GM12878 (cell line): Measurements from ENCODE around the gene KLHL22. TPM values are rescaled to one million over a fixed set of nuclear protein-coding genes. Genes with fewer than 3 reads are reported as not detected.

ENCODE experiments used
- ATAC-seq: fragments of 200-7000 bp; cut with Tn5 transposase; 3 replicates; pipeline ENCODE4 v1.9.1; 2020; ENCODE audit warnings: mild to moderate bottlenecking, moderate library complexity
- BruUV-seq: library from RNA; stranded (reverse); fragments of 400-500 nt; replicated peaks from 2 replicates; lab custom pipeline; 2021; lab: Mats Ljungman, UMichigan
- CTCF ChIA-PET: fragments of 300-600 bp; sonication (Branson Sonifier 250); formaldehyde crosslinking; extraction: SDS; loops from one replicate; lab custom pipeline; 2021; ENCODE audit warnings: inconsistent platforms; lab: Yijun Ruan, JAX
- POLR2A ChIA-PET: fragments of 350-600 bp; formaldehyde crosslinking; extraction: SDS; loops from one replicate; lab custom pipeline; 2021; ENCODE audit warnings: inconsistent platforms; lab: Charles Lee
- RAD21 ChIA-PET: fragments of 300-600 bp; sonication (Branson Sonifier 250); formaldehyde crosslinking; loops from one replicate; lab custom pipeline; 2023; ENCODE audit warnings: antibody characterized with exemption; ENCODE audit not compliant: unreplicated experiment; lab: Charles Lee
- SMC1A ChIA-PET: fragments of 300-600 bp; sonication (Branson Sonifier 250); formaldehyde crosslinking; loops from one replicate; lab custom pipeline; 2023; ENCODE audit not compliant: unreplicated experiment, uncharacterized antibody; lab: Charles Lee
- DNase-seq: peaks from one replicate; pipeline ENCODE4 v3.0.0-alpha.2; 2011; ENCODE audit warnings: low read depth, low spot score
- FAIRE-seq: peaks from 3 replicates; lab custom pipeline; 2011; peaks lifted over from hg19 to GRCh38; lab: Jason Lieb, UNC
- H2AFZ ChIP-seq: 2 replicates; pipeline ENCODE4 v1.6.0; 2011; ENCODE audit warnings: low read depth, low read length, control low read depth; ENCODE audit not compliant: control insufficient read depth
- H3K27ac ChIP-seq: 2 replicates; pipeline ENCODE4 v1.5.1; 2011; ENCODE audit warnings: control low read depth; ENCODE audit not compliant: control insufficient read depth, insufficient read depth
- H3K27me3 ChIP-seq, 2 experiments: replicated peaks in 1 of 2; 2 replicates each; pipeline versions ENCODE4 v1.6.0 to v1.6.1; 2011; ENCODE audit warnings: low read length in 1 of 2; ENCODE audit not compliant: control insufficient read depth in 2 of 2, insufficient read depth in 2 of 2
- H3K36me3 ChIP-seq, 2 experiments: 2 replicates each; pipeline ENCODE4 v1.5.1; 2011; ENCODE audit warnings: low read length in 1 of 2; ENCODE audit not compliant: control insufficient read depth in 2 of 2, insufficient read depth in 2 of 2
- H3K4me1 ChIP-seq: 2 replicates; pipeline ENCODE4 v1.6.1; 2011; ENCODE audit warnings: mild to moderate bottlenecking, low read length, moderate library complexity, mixed read lengths; ENCODE audit not compliant: control insufficient read depth, insufficient read depth
- H3K4me2 ChIP-seq: 2 replicates; pipeline ENCODE4 v1.6.0; 2011; ENCODE audit warnings: control low read depth; ENCODE audit not compliant: control insufficient read depth, insufficient read depth
- H3K4me3 ChIP-seq: fragments of 200-600 bp; sonication (generic); 2 replicates; pipeline ENCODE4 v1.5.1; 2016
- H3K79me2 ChIP-seq: 2 replicates; pipeline ENCODE4 v1.6.0; 2011; ENCODE audit warnings: low read length; ENCODE audit not compliant: control insufficient read depth, insufficient read depth
- H3K9ac ChIP-seq: 2 replicates; pipeline ENCODE4 v1.8.0; 2011; ENCODE audit warnings: low read length, control low read depth, mixed read lengths; ENCODE audit not compliant: control insufficient read depth, insufficient read depth
- H3K9me3 ChIP-seq: replicated peaks from 3 replicates; pipeline ENCODE4 v1.5.1; 2011; ENCODE audit warnings: mild to moderate bottlenecking, low read length; ENCODE audit not compliant: control insufficient read depth, insufficient read depth
- H4K20me1 ChIP-seq: 2 replicates; pipeline ENCODE4 v1.6.0; 2011; ENCODE audit not compliant: control insufficient read depth, insufficient read depth
- BCL11A ChIP-seq: IDR thresholded peaks from 2 replicates; pipeline ENCODE4 v1.6.1; 2011; ENCODE audit warnings: low read depth, low read length
- CREB1 ChIP-seq: IDR thresholded peaks from 2 replicates; pipeline ENCODE4 v1.6.1; 2012; ENCODE audit warnings: low read depth, mild to moderate bottlenecking, inconsistent platforms
- CREM ChIP-seq: IDR thresholded peaks from 2 replicates; pipeline ENCODE4 v1.6.1; 2014; ENCODE audit warnings: antibody characterized with exemption, low read depth
- ETV6 ChIP-seq, 2 experiments: fragments of 450-650 bp in 1 of 2; IDR thresholded peaks in 1 of 2; conservative IDR thresholded peaks in 1 of 2; 2 replicates each; pipeline ENCODE4 v1.6.1; 2014; ENCODE audit warnings: antibody characterized with exemption in 1 of 2, borderline replicate concordance in 1 of 2, low read depth in 1 of 2, mild to moderate bottlenecking in 1 of 2, moderate library complexity in 1 of 2
- GABPA ChIP-seq: IDR thresholded peaks from 2 replicates; pipeline ENCODE4 v1.6.1; 2014; ENCODE audit warnings: antibody characterized with exemption, low read depth, mild to moderate bottlenecking, inconsistent platforms
- JUND ChIP-seq: IDR thresholded peaks from 2 replicates; pipeline ENCODE4 v1.6.1; 2012; ENCODE audit warnings: low read depth, mild to moderate bottlenecking, low read length, improper control_type of control experiment, moderate library complexity
- POU2F2 ChIP-seq: IDR thresholded peaks from 3 replicates; pipeline ENCODE4 v1.6.1; 2011; ENCODE audit warnings: low read depth, mild to moderate bottlenecking, low read length, borderline replicate concordance
- SMAD5 ChIP-seq: IDR thresholded peaks from 2 replicates; pipeline ENCODE4 v1.6.1; 2016; ENCODE audit warnings: antibody characterized with exemption, low read depth
- SREBF2 ChIP-seq: IDR thresholded peaks from 2 replicates; pipeline ENCODE4 v1.6.1; 2012; ENCODE audit warnings: mild to moderate bottlenecking, low read length
- STAT3 ChIP-seq: IDR thresholded peaks from 2 replicates; pipeline ENCODE4 v1.6.1; 2011; ENCODE audit warnings: low read depth, low read length, improper control_type of control experiment
- TBL1XR1 ChIP-seq: IDR thresholded peaks from 2 replicates; pipeline ENCODE4 v1.6.1; 2012; ENCODE audit warnings: low read depth, low read length, improper control_type of control experiment
- YY1 ChIP-seq: IDR thresholded peaks from 2 replicates; pipeline ENCODE4 v1.6.1; 2011; ENCODE audit warnings: low read depth, mild to moderate bottlenecking, low read length
- ZNF217 ChIP-seq: fragments of 450-650 bp; IDR thresholded peaks from 2 replicates; pipeline ENCODE4 v1.6.1; 2017; ENCODE audit warnings: antibody characterized with exemption, mild to moderate bottlenecking
- ZNF24 ChIP-seq: fragments of 450-650 bp; IDR thresholded peaks from 2 replicates; pipeline ENCODE4 v1.6.1; 2017; ENCODE audit warnings: antibody characterized with exemption, mild to moderate bottlenecking
- WGBS: methylation state at CpG from one replicate; pipeline ENCODE4 v1.1.6; 2016; ENCODE audit warnings: low lambda C conversion rate; ENCODE audit not compliant: insufficient replicate concordance, insufficient coverage; ENCODE audit errors: missing lambda C conversion rate; 5-methylcytosine and 5-hydroxymethylcytosine counted together
- in situ Hi-C: fragments of 300-500 bp; cut with MboI; formaldehyde crosslinking; loops from 9 replicates; pipeline ENCODE4 v1.14.3; 2018; ENCODE audit warnings: mixed read lengths
- intact Hi-C: fragments of 100-400 bp; cut with micrococcal nuclease; formaldehyde crosslinking; loops from one replicate; pipeline ENCODE4 v1.14.2; 2022; ENCODE audit not compliant: unreplicated experiment
- polyA plus RNA-seq, 11 experiments: library from polyadenylated mRNA; depleted of rRNA in 4 of 11; unstranded in 6 of 11; stranded (reverse) in 5 of 11; fragments of >200 nt; fragmentation: Nextera tagmentation in 4 of 11; fragmentation: Illumina TruSeq in 1 of 11; extraction: Ambion mirVana in 4 of 11; extraction: Trizol in 1 of 11; gene quantifications; 1 replicate in 1 of 11; 2 replicates in 10 of 11; pipeline versions ENCODE4 v1.2.1 to v1.2.3, GENCODE V29; 2011 to 2016; ENCODE audit warnings: inconsistent platforms in 2 of 11, missing spikeins in 2 of 11, low read depth in 1 of 11
- total RNA-seq, 4 experiments: library from RNA; depleted of rRNA in 3 of 4; stranded (reverse); fragments of >200 nt in 3 of 4; fragmentation: Illumina TruSeq in 1 of 4; extraction: Trizol in 1 of 4; gene quantifications; 2 replicates each; pipeline versions ENCODE4 v1.2.1 to v1.2.3, GENCODE V29; 2013 to 2021
- TF ChIP-seq, protein P1 (sequence below): IDR thresholded peaks from 2 replicates; pipeline ENCODE4 v1.6.1; 2012; ENCODE audit warnings: low read depth, low read length, improper control_type of control experiment
- TF ChIP-seq, protein P2 (sequence below), 3 experiments: IDR thresholded peaks in 2 of 3; conservative IDR thresholded peaks in 1 of 3; 2 replicates each; pipeline ENCODE4 v1.5.1; 2011; ENCODE audit warnings: low read depth in 3 of 3, low read length in 3 of 3, mild to moderate bottlenecking in 3 of 3, control low read depth in 2 of 3, moderate library complexity in 2 of 3, inconsistent platforms in 1 of 3, mixed read lengths in 1 of 3; ENCODE audit not compliant: control insufficient read depth in 2 of 3, insufficient read depth in 1 of 3; ENCODE audit errors: extremely low read depth in 1 of 3

Gene KLHL22
- total and polyA plus RNA-seq, 10 of the 15 experiments (the other 5 are each of a cell fraction or from before 2014, with no cell fraction given) = 0.06 to 22.1 (median 14.2) TPM

DNA sequence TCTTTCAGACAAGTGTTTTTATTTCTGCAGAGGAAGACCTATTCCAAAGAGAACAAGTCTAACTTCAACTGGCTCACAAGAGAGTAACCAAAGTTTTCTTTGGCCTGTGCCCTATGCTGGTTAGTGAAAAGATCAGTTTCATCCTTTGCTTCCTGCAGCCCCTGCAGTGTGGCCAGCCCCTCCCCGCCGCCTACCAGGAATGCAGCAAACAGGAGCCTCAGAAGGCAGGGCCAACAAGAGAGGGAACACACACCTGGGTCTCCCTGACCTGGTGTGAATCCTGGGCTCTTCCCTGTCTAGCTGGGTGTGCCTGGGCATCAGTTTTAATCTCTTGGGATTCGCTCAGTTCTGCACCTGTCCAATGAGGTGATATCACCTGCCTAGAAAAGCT, 36.4 kb downstream of the KLHL22 start:
- Histone ChIP-seq H3K9ac (no peak overlapping the region), H3K4me2 (no peak overlapping the region), H3K27ac (no peak overlapping the region), H3K36me3 (peaks cover 2 to 10% of the 10 kb centered on the region in 2 experiments; a peak in 3 of 4 replicates), H2AFZ (no peak overlapping the region), H4K20me1 (no peaks in the 10 kb centered on the region), H3K4me3 (no peak overlapping the region)
- ChIA-PET SMC1A (no interaction called here), POLR2A (no interaction called here)
- BruUV-seq = no TSS peak
- DNase-seq = no peak
- no peak for ATAC-seq
- no peak for FAIRE-seq
- WGBS = 98% methylated on average over 3 of the region's 3 CpGs
- TF ChIP-seq STAT3 (no peak), SMAD5 (no peak), CREM (no peak), TBL1XR1 (no peak), SREBF2 (no peak), BCL11A (no peak), JUND (no peak)
- TF ChIP-seq, all 136 proteins: peak for 0
- intact Hi-C loops (loop anchor here (5.0 kb wide), 1 partner anchor 302 kb away; no protein-coding TSS in a partner anchor), in situ Hi-C loops (loop anchor here (5.0 kb wide), 1 partner anchor 37 kb away; no protein-coding TSS in a partner anchor)
- ChIA-PET CTCF (interaction anchor here (1.3 kb wide), 1 partner anchor 41 kb away, joined by 4 read pairs; no protein-coding TSS in a partner anchor), RAD21 (interaction anchor here (0.6 kb wide), 1 partner anchor 41 kb away, joined by 3 read pairs; no protein-coding TSS in a partner anchor)
- H3K9me3 ChIP-seq = no peaks in the 10 kb centered on the region
- peaks cover 21% of the 10 kb centered on the region for H3K4me1 ChIP-seq
- no peaks in the 10 kb centered on the region for H3K79me2 ChIP-seq
- no peaks in the 10 kb centered on the region for H3K27me3 ChIP-seq

DNA sequence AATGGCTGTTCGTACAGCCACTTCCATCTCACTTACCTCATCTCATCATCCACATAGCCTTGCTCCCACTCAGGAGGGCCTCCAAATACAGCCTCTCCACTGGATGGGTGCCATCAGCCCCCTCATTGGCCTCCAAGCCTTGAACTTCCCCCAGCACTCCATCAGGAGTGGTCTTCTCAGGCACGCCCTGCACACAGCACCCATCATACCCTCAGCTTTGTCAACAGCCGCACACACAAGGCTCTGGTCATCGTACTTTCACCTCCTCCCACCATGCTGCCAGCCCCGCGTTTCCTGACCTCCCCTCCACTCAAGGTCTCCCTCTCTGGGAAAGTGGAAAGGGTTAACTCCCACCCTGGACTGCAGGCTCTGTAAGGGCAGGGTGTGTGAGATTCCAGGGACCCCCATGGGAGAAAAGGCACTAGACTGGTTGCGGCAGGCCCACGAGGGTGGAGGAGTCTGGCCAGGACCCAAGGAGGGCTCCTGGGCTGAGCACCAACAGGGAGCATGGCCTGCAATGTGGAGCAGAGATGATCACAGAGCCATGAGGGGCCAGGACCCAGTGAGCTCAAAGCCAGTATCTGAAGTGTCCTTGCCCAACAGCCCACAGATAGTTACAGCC, 37.0 kb downstream of the KLHL22 start:
- Histone ChIP-seq H3K4me3 (no peak overlapping the region), H3K9me3 (no peaks in the 10 kb centered on the region), H2AFZ (no peak overlapping the region), H3K36me3 (peaks cover 0 to 10% of the 10 kb centered on the region in 2 experiments; a peak in 1 of 4 replicates), H3K27ac (no peak overlapping the region), H3K27me3 (no peaks in the 10 kb centered on the region), H3K79me2 (no peaks in the 10 kb centered on the region), H3K4me2 (no peak overlapping the region), H3K9ac (no peak overlapping the region), H4K20me1 (no peaks in the 10 kb centered on the region), H3K4me1 (peaks cover 16% of the 10 kb centered on the region)
- no peak for ATAC-seq
- ChIA-PET RAD21 (no interaction called here), POLR2A (interaction anchor here (0.7 kb wide), 1 partner anchor 511 kb away, joined by 3 read pairs; no protein-coding TSS in a partner anchor), SMC1A (no interaction called here), CTCF (interaction anchor here (1.3 kb wide), 1 partner anchor 41 kb away, joined by 4 read pairs; no protein-coding TSS in a partner anchor)
- in situ Hi-C loops (loop anchor here (5.0 kb wide), 1 partner anchor 36 kb away; no protein-coding TSS in a partner anchor), intact Hi-C loops (loop anchor here (5.0 kb wide), 1 partner anchor 301 kb away; no protein-coding TSS in a partner anchor)
- no peak for DNase-seq
- FAIRE-seq = no peak
- BruUV-seq = no TSS peak
- 98% methylated on average over 8 of the region's 8 CpGs for WGBS
- TF ChIP-seq ZNF24 (no peak), YY1 (no peak), POU2F2 (no peak), GABPA (no peak), CREB1 (no peak), ZNF217 (no peak), ETV6 (conservative IDR thresholded peaks at IDR 0.05 in 1 of 2, IDR thresholded peaks at IDR 0.05 in 1 of 2; ENCODE audit: borderline replicate concordance in 1 of 2, low read depth in 1 of 2) (no peak)
- TF ChIP-seq, protein P1, sequence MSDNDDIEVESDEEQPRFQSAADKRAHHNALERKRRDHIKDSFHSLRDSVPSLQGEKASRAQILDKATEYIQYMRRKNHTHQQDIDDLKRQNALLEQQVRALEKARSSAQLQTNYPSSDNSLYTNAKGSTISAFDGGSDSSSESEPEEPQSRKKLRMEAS = no peak
- TF ChIP-seq, protein P2, sequence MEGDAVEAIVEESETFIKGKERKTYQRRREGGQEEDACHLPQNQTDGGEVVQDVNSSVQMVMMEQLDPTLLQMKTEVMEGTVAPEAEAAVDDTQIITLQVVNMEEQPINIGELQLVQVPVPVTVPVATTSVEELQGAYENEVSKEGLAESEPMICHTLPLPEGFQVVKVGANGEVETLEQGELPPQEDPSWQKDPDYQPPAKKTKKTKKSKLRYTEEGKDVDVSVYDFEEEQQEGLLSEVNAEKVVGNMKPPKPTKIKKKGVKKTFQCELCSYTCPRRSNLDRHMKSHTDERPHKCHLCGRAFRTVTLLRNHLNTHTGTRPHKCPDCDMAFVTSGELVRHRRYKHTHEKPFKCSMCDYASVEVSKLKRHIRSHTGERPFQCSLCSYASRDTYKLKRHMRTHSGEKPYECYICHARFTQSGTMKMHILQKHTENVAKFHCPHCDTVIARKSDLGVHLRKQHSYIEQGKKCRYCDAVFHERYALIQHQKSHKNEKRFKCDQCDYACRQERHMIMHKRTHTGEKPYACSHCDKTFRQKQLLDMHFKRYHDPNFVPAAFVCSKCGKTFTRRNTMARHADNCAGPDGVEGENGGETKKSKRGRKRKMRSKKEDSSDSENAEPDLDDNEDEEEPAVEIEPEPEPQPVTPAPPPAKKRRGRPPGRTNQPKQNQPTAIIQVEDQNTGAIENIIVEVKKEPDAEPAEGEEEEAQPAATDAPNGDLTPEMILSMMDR (IDR thresholded peaks at IDR 0.05 in 2 of 3, conservative IDR thresholded peaks at IDR 0.05 in 1 of 3; ENCODE audit: control insufficient read depth in 2 of 3, extremely low read depth in 1 of 3, insufficient read depth in 1 of 3, low read depth in 3 of 3, low read length in 3 of 3) = no peak
